ENCODE data around the gene MLPH.

DNA sequence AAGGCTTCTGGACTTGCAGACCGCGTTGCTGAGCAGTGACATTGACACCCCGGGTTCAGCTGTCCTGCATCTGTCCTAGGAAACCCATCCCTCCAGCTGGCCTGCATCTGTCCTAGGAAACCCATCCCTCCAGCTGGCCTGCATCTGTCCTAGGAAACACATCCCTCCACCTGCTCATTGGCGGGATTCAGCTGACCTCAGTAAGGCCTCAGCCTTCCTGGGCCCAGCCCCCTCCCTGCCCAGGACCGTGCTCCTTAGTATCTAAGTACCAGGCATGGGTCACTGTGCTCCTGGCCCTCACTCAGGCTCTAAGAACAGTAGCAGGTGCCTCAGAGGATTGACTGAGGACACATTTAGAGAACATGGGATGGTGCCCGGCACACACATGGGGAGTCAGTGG, 1.2 kb downstream of the MLPH start:
- TF ChIP-seq, protein P1, sequence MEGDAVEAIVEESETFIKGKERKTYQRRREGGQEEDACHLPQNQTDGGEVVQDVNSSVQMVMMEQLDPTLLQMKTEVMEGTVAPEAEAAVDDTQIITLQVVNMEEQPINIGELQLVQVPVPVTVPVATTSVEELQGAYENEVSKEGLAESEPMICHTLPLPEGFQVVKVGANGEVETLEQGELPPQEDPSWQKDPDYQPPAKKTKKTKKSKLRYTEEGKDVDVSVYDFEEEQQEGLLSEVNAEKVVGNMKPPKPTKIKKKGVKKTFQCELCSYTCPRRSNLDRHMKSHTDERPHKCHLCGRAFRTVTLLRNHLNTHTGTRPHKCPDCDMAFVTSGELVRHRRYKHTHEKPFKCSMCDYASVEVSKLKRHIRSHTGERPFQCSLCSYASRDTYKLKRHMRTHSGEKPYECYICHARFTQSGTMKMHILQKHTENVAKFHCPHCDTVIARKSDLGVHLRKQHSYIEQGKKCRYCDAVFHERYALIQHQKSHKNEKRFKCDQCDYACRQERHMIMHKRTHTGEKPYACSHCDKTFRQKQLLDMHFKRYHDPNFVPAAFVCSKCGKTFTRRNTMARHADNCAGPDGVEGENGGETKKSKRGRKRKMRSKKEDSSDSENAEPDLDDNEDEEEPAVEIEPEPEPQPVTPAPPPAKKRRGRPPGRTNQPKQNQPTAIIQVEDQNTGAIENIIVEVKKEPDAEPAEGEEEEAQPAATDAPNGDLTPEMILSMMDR (IDR thresholded peaks at IDR 0.05) = no peak
- TF ChIP-seq POLR2A (IDR thresholded peaks at IDR 0.05) (no peak), POLR2AphosphoS5 (IDR thresholded peaks at IDR 0.05) (no peak)

Data from breast epithelium (tissue), 3 donors.